ENCODE results near the gene OAS3. TPM values are rescaled to one million over a fixed set of nuclear protein-coding genes. Genes with fewer than 3 reads are reported as not detected.

OAS3 gene
- total and polyA plus RNA-seq, 9 of the 15 experiments (the other 6 are each of a cell fraction or from before 2014, with no cell fraction given), result 0.21 to 2.0 (median 0.83) TPM

DNA sequence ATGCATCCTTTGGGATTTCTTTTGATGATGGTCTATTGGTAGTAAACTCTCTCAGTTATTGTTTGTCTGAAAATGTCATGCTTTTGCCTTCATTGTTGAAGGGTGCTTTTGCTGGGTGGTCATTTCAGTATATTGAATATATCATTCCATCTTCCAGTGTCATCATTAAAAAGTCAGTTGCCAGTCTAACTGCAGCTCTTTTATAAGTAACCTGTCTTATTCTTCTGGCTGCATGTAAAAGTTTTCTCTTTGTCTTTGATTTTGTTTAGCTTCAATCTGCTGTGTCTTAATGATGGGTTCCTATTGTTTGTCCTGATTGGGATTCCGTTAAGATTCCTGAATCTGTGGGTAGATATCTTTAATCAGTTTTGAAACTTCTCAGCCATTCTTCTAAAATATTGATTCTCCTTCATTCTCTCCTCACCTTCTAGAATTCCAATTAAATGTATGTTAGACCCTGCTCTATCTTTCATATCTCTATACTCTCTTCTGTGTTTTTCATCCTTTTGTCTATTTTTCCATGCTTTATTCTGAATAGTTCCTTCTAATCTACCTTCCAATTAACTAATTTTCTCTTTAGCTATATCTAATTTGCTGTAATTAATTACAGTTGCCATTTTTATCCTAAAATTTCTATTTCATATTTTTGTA is 25.1 kb upstream of the OAS3 start:
- TF ChIP-seq SOX6 (IDR thresholded peaks at IDR 0.05) (no peak), ARHGAP35 (IDR thresholded peaks at IDR 0.05; ENCODE audit: partially characterized antibody) (no peak), XRCC3 (IDR thresholded peaks at IDR 0.05) (0 out of 2 replicates have a peak, but pooled peaks have one; percentile 18), TRIM28 (IDR thresholded peaks at IDR 0.05) (0 out of 2 replicates have a peak, but pooled peaks have one; percentile 69), BCL6 (CRISPR knock-in tag; IDR thresholded peaks at IDR 0.05) (no peak), RBM25 (IDR thresholded peaks at IDR 0.05; ENCODE audit: low read depth, low read length, severe bottlenecking) (peak; percentile 46), CBX3 (IDR thresholded peaks at IDR 0.05; ENCODE audit: borderline replicate concordance in 1 of 2, low read length in 2 of 2) (peak in 1 of 2 experiments; percentile 47; a peak in 2 of 3 replicates)
- TF ChIP-seq, protein P1, sequence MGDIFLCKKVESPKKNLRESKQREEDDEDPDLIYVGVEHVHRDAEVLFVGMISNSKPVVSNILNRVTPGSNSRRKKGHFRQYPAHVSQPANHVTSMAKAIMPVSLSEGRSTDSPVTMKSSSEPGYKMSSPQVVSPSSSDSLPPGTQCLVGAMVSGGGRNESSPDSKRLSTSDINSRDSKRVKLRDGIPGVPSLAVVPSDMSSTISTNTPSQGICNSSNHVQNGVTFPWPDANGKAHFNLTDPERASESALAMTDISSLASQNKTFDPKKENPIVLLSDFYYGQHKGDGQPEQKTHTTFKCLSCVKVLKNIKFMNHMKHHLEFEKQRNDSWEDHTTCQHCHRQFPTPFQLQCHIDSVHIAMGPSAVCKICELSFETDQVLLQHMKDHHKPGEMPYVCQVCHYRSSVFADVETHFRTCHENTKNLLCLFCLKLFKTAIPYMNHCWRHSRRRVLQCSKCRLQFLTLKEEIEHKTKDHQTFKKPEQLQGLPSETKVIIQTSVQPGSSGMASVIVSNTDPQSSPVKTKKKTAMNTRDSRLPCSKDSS (IDR thresholded peaks at IDR 0.05; ENCODE audit: low read depth, partially characterized antibody), result peak; percentile 65
- TF ChIP-seq, protein P2, sequence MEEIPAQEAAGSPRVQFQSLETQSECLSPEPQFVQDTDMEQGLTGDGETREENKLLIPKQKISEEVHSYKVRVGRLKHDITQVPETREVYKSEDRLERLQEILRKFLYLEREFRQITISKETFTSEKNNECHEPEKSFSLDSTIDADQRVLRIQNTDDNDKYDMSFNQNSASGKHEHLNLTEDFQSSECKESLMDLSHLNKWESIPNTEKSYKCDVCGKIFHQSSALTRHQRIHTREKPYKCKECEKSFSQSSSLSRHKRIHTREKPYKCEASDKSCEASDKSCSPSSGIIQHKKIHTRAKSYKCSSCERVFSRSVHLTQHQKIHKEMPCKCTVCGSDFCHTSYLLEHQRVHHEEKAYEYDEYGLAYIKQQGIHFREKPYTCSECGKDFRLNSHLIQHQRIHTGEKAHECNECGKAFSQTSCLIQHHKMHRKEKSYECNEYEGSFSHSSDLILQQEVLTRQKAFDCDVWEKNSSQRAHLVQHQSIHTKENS (CRISPR knock-in tag; IDR thresholded peaks at IDR 0.05), result no peak
- TF ChIP-seq, protein P3, sequence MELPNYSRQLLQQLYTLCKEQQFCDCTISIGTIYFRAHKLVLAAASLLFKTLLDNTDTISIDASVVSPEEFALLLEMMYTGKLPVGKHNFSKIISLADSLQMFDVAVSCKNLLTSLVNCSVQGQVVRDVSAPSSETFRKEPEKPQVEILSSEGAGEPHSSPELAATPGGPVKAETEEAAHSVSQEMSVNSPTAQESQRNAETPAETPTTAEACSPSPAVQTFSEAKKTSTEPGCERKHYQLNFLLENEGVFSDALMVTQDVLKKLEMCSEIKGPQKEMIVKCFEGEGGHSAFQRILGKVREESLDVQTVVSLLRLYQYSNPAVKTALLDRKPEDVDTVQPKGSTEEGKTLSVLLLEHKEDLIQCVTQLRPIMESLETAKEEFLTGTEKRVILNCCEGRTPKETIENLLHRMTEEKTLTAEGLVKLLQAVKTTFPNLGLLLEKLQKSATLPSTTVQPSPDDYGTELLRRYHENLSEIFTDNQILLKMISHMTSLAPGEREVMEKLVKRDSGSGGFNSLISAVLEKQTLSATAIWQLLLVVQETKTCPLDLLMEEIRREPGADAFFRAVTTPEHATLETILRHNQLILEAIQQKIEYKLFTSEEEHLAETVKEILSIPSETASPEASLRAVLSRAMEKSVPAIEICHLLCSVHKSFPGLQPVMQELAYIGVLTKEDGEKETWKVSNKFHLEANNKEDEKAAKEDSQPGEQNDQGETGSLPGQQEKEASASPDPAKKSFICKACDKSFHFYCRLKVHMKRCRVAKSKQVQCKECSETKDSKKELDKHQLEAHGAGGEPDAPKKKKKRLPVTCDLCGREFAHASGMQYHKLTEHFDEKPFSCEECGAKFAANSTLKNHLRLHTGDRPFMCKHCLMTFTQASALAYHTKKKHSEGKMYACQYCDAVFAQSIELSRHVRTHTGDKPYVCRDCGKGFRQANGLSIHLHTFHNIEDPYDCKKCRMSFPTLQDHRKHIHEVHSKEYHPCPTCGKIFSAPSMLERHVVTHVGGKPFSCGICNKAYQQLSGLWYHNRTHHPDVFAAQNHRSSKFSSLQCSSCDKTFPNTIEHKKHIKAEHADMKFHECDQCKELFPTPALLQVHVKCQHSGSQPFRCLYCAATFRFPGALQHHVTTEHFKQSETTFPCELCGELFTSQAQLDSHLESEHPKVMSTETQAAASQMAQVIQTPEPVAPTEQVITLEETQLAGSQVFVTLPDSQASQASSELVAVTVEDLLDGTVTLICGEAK (IDR thresholded peaks at IDR 0.05), result no peak
- TF ChIP-seq, protein P3 (CRISPR knock-in tag; IDR thresholded peaks at IDR 0.05), result no peak
- DNase-seq (ENCODE audit: extremely low read depth in 1 of 4, low spot score in 3 of 4) (no peak), FAIRE-seq (no peak), ATAC-seq (no peak)
- H4K20me1 ChIP-seq (replicated peaks; ENCODE audit: control insufficient read depth, insufficient read depth, low read length), result no peaks in the 10 kb centered on the region
- no peak overlapping the region for H3K27ac ChIP-seq (ENCODE audit: extremely low read depth, low read depth, low read length)
- ChIA-PET CTCF (ENCODE audit: low intra/inter-chr PET ratio) (no interaction called here), POLR2A (interaction anchor here (1.3 kb wide), 1 partner anchor 14 kb away, joined by 3 read pairs; no protein-coding TSS in a partner anchor)
- H3K9ac ChIP-seq (ENCODE audit: insufficient read depth in 1 of 2, low read depth in 2 of 2, low read length in 2 of 2), result no peak overlapping the region
- H3K9me3 ChIP-seq (replicated peaks; ENCODE audit: control insufficient read depth, insufficient read depth, low read depth, low read length), result 0 out of 2 replicates have a peak, but pooled peaks cover 2% of the 10 kb centered on the region
- no peak overlapping the region for H2AFZ ChIP-seq (ENCODE audit: low read depth, low read length)
- in situ Hi-C loops (cut with MboI), result no loop called here
- H3K4me3 ChIP-seq, result no peak overlapping the region
- H3K4me2 ChIP-seq (ENCODE audit: insufficient read depth, low read length), result no peak overlapping the region
- H3K4me1 ChIP-seq (replicated peaks in 1 of 2; ENCODE audit: control insufficient read depth in 2 of 2, insufficient read depth in 2 of 2, low read length in 2 of 2), result no peaks in the 10 kb centered on the region
- H3K27me3 ChIP-seq (ENCODE audit: control insufficient read depth in 2 of 2, insufficient read depth in 2 of 2, low read length in 2 of 2), result peaks cover 0 to 4% of the 10 kb centered on the region in 2 experiments; a peak in 1 of 5 replicates
- WGBS (ENCODE audit: insufficient coverage, low coverage, missing lambda C conversion rate), result 0% methylated on average over 1 of the region's 1 CpG
- intact Hi-C loops (cut with micrococcal nuclease), result no loop called here
- no peaks in the 10 kb centered on the region for H3K79me2 ChIP-seq (ENCODE audit: control insufficient read depth, insufficient read depth, low read length)
- no peaks in the 10 kb centered on the region for H3K36me3 ChIP-seq (ENCODE audit: control insufficient read depth, insufficient read depth, low read length)
- BruUV-seq (replicated peaks), result no TSS peak
- H3K9me1 ChIP-seq (ENCODE audit: control insufficient read depth, insufficient read depth, low read length), result no peaks in the 10 kb centered on the region
